Ovary (tissue), 9 donors: ENCODE data around the gene WRNIP1. TPM values are rescaled to one million over a fixed set of nuclear protein-coding genes. Genes with fewer than 3 reads are reported as not detected.

Experiments used
- DNase-seq, 5 donors: peaks; one replicate each; pipeline ENCODE4 v3.0.0-alpha.2; 2019 to 2020
- H3K27ac ChIP-seq, 2 donors: fragments of 200-600 bp; one replicate each; pipeline versions ENCODE4 v1.5.1 to v1.8.0; 2019 to 2022
- H3K27me3 ChIP-seq: fragments of 200-600 bp; one replicate; pipeline ENCODE4 v1.8.0; 2022
- H3K36me3 ChIP-seq: fragments of 200-600 bp; sonication (generic); one replicate; pipeline ENCODE4 v1.5.1; 2019
- H3K4me1 ChIP-seq: one replicate; pipeline ENCODE4 v1.8.1; 2013; ENCODE audit warnings: mild to moderate bottlenecking, moderate library complexity; ENCODE audit not compliant: insufficient read depth
- H3K4me3 ChIP-seq: fragments of 200-600 bp; sonication (generic); one replicate; pipeline ENCODE4 v1.5.1; 2017
- H3K9me3 ChIP-seq, 2 donors: fragments of 200-600 bp in 1 of 2; sonication (generic) in 1 of 2; one replicate each; pipeline versions ENCODE4 v1.5.1 to v1.8.1; 2013 to 2019; ENCODE audit warnings: mild to moderate bottlenecking in 1 of 2, moderate library complexity in 1 of 2
- CTCF ChIP-seq, 3 donors: fragments of 450-650 bp in 2 of 3; fragments of 200-600 bp in 1 of 3; IDR thresholded peaks; one replicate each; pipeline versions ENCODE4 v1.5.1 to v1.8.0; 2016 to 2022; ENCODE audit warnings: antibody characterized with exemption in 3 of 3, mild to moderate bottlenecking in 1 of 3
- EP300 ChIP-seq: sonication (generic); formaldehyde crosslinking; IDR thresholded peaks from one replicate; pipeline ENCODE4 v1.6.1; 2017; ENCODE audit warnings: antibody characterized with exemption
- POLR2A ChIP-seq: fragments of 450-650 bp; IDR thresholded peaks from one replicate; pipeline ENCODE4 v1.6.1; 2017; ENCODE audit warnings: antibody characterized with exemption, mild to moderate bottlenecking, moderate library complexity
- WGBS, 3 donors: extraction: QIAGEN DNeasy Blood & Tissue Kit in 1 of 3; methylation state at CpG; one replicate each; pipeline versions ENCODE4 v1.1.5 to v1.1.7; 2013 to 2017; 5-methylcytosine and 5-hydroxymethylcytosine counted together
- intact Hi-C, 4 donors: fragments of 100-400 bp; cut with DNase I; formaldehyde crosslinking; loops; one replicate each; pipeline versions ENCODE4 v1.11.0 to v1.15.1; 2022 to 2023
- polyA plus RNA-seq, 2 donors: library from polyadenylated mRNA; stranded (reverse); fragments of 200-250 nt in 1 of 2; fragments of 350-450 nt in 1 of 2; fragmentation: Illumina TruSeq in 1 of 2; extraction: RNeasy Lipid Tissue Mini Kit (QIAGEN cat#74804) in 1 of 2; gene quantifications; one replicate each; pipeline ENCODE4 v1.2.3, GENCODE V29; 2013 to 2014
- total RNA-seq, 7 donors: library from RNA; depleted of rRNA in 2 of 7; stranded (reverse); fragments of >200 nt in 2 of 7; fragmentation: NEBNext Ultra II Directional in 3 of 7; extraction: Animal tissue kit (Norgen Biotek cat#: 25700) in 3 of 7; gene quantifications; one replicate each; pipeline versions ENCODE4 v1.1.0 to v1.2.4, GENCODE V29; 2016 to 2023
- donor health status: DM: no; HTN: no; CAD: no; lungs with moderate emphysema.
- donor health status: DM: no; HTN: no; CAD: no.
- donor health status: Bipolar disorder and iron deficiency.
- donor health status: DM: yes; HTN: yes; CAD: no.
- donor health status: DM: no; HTN: no; CAD: no.
- donor health status: DM: yes; HTN: yes; CAD: no.

Gene WRNIP1
- total and polyA plus RNA-seq, 9 donors, result 30.4 to 73.4 (median 34.6) TPM

- no peak within 1 kb of the TSS for H3K4me3 ChIP-seq
- no peaks in the 10 kb centered on the region for H3K4me1 ChIP-seq
- intact Hi-C loops, result loop anchor here in 1 of 4 donors (10.0 kb wide), 1 partner anchor 506 kb away; the partner anchor contains the start of gene GMDS
- DNase-seq, result no peak
- H3K36me3 ChIP-seq, result no peaks in the 10 kb centered on the region
- no peaks in the 10 kb centered on the region for H3K27me3 ChIP-seq
- no peak for TF ChIP-seq POLR2A
- TF ChIP-seq EP300, result no peak
- no peak for TF ChIP-seq CTCF (IDR thresholded peaks at IDR 0.05)
- H3K27ac ChIP-seq, result no peak within 1 kb of the TSS
- WGBS, 3 donors, result 83 to 86% (median 84%) methylated on average over 7 of the region's 7 CpGs
- H3K9me3 ChIP-seq, result no peaks in the 10 kb centered on the region
Measured at GRCh38 chr6:2750832-2751231, 14.4 kb upstream of the WRNIP1 start, which contains the start of gene MYLK4. MYLK4 (minus strand) TSS chr6:2750922; CDS start chr6:2749294, 1,628 bp downstream.

GRCh38 chr6:2751871-2752270, 13.3 kb upstream of the WRNIP1 start:
- Histone ChIP-seq H3K36me3 (no peaks in the 10 kb centered on the region), H3K27me3 (no peaks in the 10 kb centered on the region), H3K9me3 (no peaks in the 10 kb centered on the region), H3K4me3 (no peak overlapping the region), H3K27ac (no peak overlapping the region), H3K4me1 (no peaks in the 10 kb centered on the region)
- TF ChIP-seq CTCF (IDR thresholded peaks at IDR 0.05), result no peak
- TF ChIP-seq POLR2A, result no peak
- no peak for TF ChIP-seq EP300
- intact Hi-C loops, result loop anchor here in 1 of 4 donors (10.0 kb wide), 1 partner anchor 507 kb away; the partner anchor contains the start of gene GMDS
- DNase-seq, result no peak
- WGBS, 3 donors, result 44 to 54% (median 46%) methylated on average over 3 of the region's 3 CpGs

- Histone ChIP-seq H3K27me3 (no peaks in the 10 kb centered on the region), H3K4me3 (no peak overlapping the region), H3K27ac (no peak overlapping the region), H3K36me3 (no peaks in the 10 kb centered on the region), H3K9me3 (no peaks in the 10 kb centered on the region), H3K4me1 (no peaks in the 10 kb centered on the region)
- intact Hi-C loops, result loop anchor here in 1 of 4 donors (10.0 kb wide), 1 partner anchor 508 kb away; the partner anchor contains the start of gene GMDS
- no peak for DNase-seq
- no peak for TF ChIP-seq POLR2A
- TF ChIP-seq CTCF (IDR thresholded peaks at IDR 0.05), result no peak
- TF ChIP-seq EP300, result no peak
- WGBS, 3 donors, result 76 to 80% (median 78%) methylated on average over 5 of the region's 5 CpGs
Measured at GRCh38 chr6:2752477-2753109, 12.6 kb upstream of the WRNIP1 start.

- no peaks in the 10 kb centered on the region for H3K27me3 ChIP-seq
- H3K36me3 ChIP-seq, result no peaks in the 10 kb centered on the region
- H3K4me1 ChIP-seq, result no peaks in the 10 kb centered on the region
- WGBS, 3 donors, result 86 to 89% (median 87%) methylated on average over 7 of the region's 7 CpGs
- H3K27ac ChIP-seq, result no peak overlapping the region
- intact Hi-C loops, result loop anchor here in 1 of 4 donors (10.0 kb wide), 1 partner anchor 508 kb away; the partner anchor contains the start of gene GMDS
- H3K4me3 ChIP-seq, result no peak overlapping the region
- DNase-seq, result no peak
- TF ChIP-seq CTCF (IDR thresholded peaks at IDR 0.05) (no peak), EP300 (no peak), POLR2A (no peak)
- H3K9me3 ChIP-seq, result no peaks in the 10 kb centered on the region
Measured at GRCh38 chr6:2753110-2753489, 12.1 kb upstream of the WRNIP1 start.
